SU-DHL-6 (cell line): ENCODE measurements around the gene RPS13.

ENCODE experiments used
- CTCF ChIP-seq: fragments of 200-600 bp; sonication (generic); IDR thresholded peaks from one replicate; pipeline ENCODE4 v1.5.1; 2017; ENCODE audit warnings: antibody characterized with exemption, mild to moderate bottlenecking, low read length, moderate library complexity; ENCODE audit not compliant: insufficient read depth, poor library complexity, severe bottlenecking
- EZH2phosphoT487 ChIP-seq: fragments of 200-600 bp; sonication (generic), shearing (Covaris generic); conservative IDR thresholded peaks from 2 replicates; pipeline ENCODE4 v1.6.1; 2018; ENCODE audit warnings: mild to moderate bottlenecking, antibody characterized with exemption, low read length, moderate library complexity, mixed read lengths

- TF ChIP-seq CTCF (peak; percentile 71), EZH2phosphoT487 (no peak)
Measured at GRCh38 chr11:17063171-17064002, 14.1 kb downstream of the RPS13 start.
